HPDE6-E6E7 (cell line): ENCODE measurements around the gene MAML1.

Experiments used
- DNase-seq: peaks from one replicate; pipeline ENCODE4 v3.0.0; 2011; ENCODE audit warnings: missing footprints; ENCODE audit errors: extremely low spot score

Gene MAML1

GRCh38 chr5:179804555-179804947 is 71.9 kb downstream of the MAML1 start:
- DNase-seq: no peak

- no peak for DNase-seq
Measured at GRCh38 chr5:179805070-179805528, 72.5 kb downstream of the MAML1 start.

GRCh38 chr5:179805529-179806249 is 73.1 kb downstream of the MAML1 start:
- no peak for DNase-seq

GRCh38 chr5:179806250-179807048 is 73.8 kb downstream of the MAML1 start, which contains the start of gene MGAT4B:
Gene MGAT4B (minus strand): TSS chr5:179806866. CDS start chr5:179806583, 283 bp downstream.
- DNase-seq: peak; percentile 80

- DNase-seq: no peak
Measured at GRCh38 chr5:179812135-179812825, 79.7 kb downstream of the MAML1 start.

- no peak for DNase-seq
Measured at GRCh38 chr5:179812997-179813607, 80.5 kb downstream of the MAML1 start.

- no peak for DNase-seq
Measured at GRCh38 chr5:179814090-179814489, 81.5 kb downstream of the MAML1 start.

GRCh38 chr5:179815491-179816249 is 83.0 kb downstream of the MAML1 start:
- no peak for DNase-seq

- DNase-seq: no peak
Measured at GRCh38 chr5:179816401-179816795, 83.8 kb downstream of the MAML1 start.

- no peak for DNase-seq
Measured at GRCh38 chr5:179816796-179817469, 84.3 kb downstream of the MAML1 start.

- DNase-seq: no peak
Measured at GRCh38 chr5:179817470-179817840, 84.8 kb downstream of the MAML1 start.

GRCh38 chr5:179817890-179818745 is 85.5 kb downstream of the MAML1 start:
- no peak for DNase-seq

GRCh38 chr5:179818746-179819295 is 86.2 kb downstream of the MAML1 start:
- peak; percentile 94 for DNase-seq

- DNase-seq: peak; percentile 52
Measured at GRCh38 chr5:179819296-179820126, 86.9 kb downstream of the MAML1 start.

- no peak for DNase-seq
Measured at GRCh38 chr5:179820127-179820482, 87.5 kb downstream of the MAML1 start.

GRCh38 chr5:179820483-179821297 is 88.1 kb downstream of the MAML1 start, which contains the start of gene SQSTM1:
Gene SQSTM1 (plus strand): TSS chr5:179820905. CDS start chr5:179820937, 32 bp downstream.
- DNase-seq: no peak

- DNase-seq: peak; percentile 83
Measured at GRCh38 chr5:179821298-179822058, 88.9 kb downstream of the MAML1 start.
